Spleen (tissue), 7 donors: ENCODE results near the gene LDLRAP1.
"Not testable (repeated sequence)": the region's sequence is repeated elsewhere in the genome, so short reads cannot be mapped to it uniquely, and the experiment has no call there.

Source experiments
- CTCF ChIP-seq, 11 experiments: fragments of 200-600 bp in 7 of 11; fragments of 450-650 bp in 4 of 11; sonication (generic) in 4 of 11; IDR thresholded peaks in 8 of 11; conservative IDR thresholded peaks in 3 of 11; 1 replicate in 7 of 11; 2 replicates in 4 of 11; pipeline versions ENCODE4 v1.4.0 to v1.8.0; 2016 to 2021; ENCODE audit warnings: antibody characterized with exemption in 11 of 11, inconsistent platforms in 4 of 11, mild to moderate bottlenecking in 1 of 11
- POLR2AphosphoS5 ChIP-seq, 3 donors: sonication (generic); formaldehyde crosslinking; IDR thresholded peaks; one replicate each; pipeline ENCODE4 v1.5.1; 2017; ENCODE audit warnings: antibody characterized with exemption in 3 of 3
- donor health status: DM: no; HTN: no; CAD: no; lungs with moderate emphysema.
- donor health status: DM: no; HTN: no; CAD: no.
- donor health status: DM: no; HTN: no; CAD: no.

- not testable (repeated sequence) for TF ChIP-seq POLR2AphosphoS5 (IDR thresholded peaks at IDR 0.05); CTCF (IDR thresholded peaks at IDR 0.05 in 8 of 11, conservative IDR thresholded peaks at IDR 0.05 in 3 of 11)
Measured at GRCh38 chr1:25506566-25507463, 36.6 kb upstream of the LDLRAP1 start.
